Hematopoietic multipotent progenitor cell treated with erythropoietin and hydrocortisone succinate and interleukin-3 and kit ligand, for 6 days (in vitro differentiated cells): ENCODE results near the gene TPM2.

Source experiments
- DNase-seq: peaks from one replicate; pipeline ENCODE4 v3.0.0-alpha.2; 2015

The TPM2 gene

DNA sequence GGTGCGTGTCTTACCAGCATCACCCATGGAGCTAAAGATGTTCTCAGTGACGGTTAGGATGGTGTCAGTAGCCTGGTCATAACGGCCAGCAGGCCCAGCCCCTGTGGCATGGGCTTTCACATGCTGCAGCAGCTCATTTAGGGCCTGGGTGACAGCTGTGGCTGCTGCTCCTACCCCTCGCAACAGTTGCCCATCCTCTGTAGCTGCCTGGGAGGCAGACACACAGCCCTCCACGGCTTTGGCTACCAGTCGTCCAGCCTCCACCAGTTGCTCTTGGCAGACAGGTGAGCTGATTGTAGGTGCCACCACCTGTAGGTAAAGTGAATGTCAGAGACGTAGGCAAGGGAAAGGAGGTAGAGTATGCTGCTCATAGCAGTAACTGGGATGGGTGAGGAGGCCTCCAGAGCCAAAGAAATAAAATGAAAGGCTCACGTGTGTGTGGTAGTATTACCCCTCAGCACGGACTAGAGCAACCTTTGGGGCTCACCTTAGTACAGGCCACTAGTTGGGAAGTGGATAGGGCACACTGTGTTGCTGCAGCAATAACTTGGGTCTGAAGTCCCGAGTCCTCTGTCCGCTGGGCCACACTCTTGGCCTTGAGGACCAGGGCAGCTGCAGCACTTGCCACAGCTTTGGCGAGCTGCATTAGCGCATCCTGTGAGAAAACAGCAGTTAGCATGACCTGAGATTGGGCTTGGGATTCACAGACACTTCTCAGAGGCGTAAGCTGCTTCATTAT, 27.6 kb upstream of the TPM2 start:
- DNase-seq: no peak

- no peak for DNase-seq
Measured at GRCh38 chr9:35716230-35716629, 26.5 kb upstream of the TPM2 start.

DNA sequence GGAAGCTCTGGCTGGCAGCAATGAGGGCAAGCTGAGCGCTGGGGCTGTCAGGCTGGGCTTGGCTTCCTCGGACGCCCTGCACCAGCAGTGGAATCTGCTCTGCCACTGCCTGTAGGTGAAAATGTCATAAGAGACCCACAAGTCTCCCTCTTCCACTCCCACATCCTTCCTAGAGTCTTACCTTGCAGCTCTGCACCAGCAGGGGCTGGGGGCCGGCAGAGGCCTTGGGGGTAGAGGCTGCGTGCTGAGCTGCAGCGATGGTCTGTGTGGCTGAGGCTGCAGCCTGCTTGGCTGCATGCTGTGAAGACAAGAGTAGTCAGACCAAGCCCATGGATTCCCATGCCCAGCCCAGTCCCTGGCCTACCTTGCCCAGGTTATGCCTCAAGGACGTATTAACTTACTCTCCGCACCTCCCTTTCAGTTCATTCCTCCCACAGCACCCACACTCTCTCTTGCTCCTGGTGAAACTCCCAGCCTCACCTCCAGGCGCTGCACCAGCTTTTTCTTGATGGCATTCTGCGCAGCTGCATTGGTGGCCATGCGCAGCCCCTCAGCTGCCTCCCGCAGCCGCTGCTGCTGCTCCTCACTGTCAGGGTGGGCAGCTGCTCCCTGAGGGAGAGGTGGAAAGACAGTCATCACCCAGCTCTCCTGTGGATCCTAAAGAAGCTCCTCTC, 25.0 kb upstream of the TPM2 start:
- DNase-seq: no peak

- no peak for DNase-seq
Measured at GRCh38 chr9:35714123-35714522, 24.4 kb upstream of the TPM2 start.

DNA sequence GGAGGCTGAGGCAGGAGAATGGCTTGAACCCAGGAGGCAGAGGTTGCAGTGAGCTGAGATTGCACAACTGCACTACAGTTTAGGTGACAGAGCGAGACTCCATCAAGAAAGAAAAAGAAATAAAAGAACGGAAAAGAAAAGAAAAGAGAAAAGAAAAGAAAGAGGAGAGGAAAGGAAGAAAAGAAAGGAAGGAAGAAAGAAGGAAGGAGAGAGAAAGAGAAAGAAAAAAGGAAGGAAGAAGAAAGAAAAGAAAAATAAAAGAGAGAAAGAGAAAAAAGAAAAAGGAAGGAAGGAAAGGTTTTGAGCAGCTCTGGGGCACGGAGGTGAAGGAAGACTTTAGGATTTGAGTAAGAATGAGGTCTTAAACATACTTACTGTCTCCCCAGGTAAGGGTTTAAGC, 23.9 kb upstream of the TPM2 start:
- no peak for DNase-seq

GRCh38 chr9:35712762-35713400, 23.2 kb upstream of the TPM2 start:
- no peak for DNase-seq

- no peak for DNase-seq
Measured at GRCh38 chr9:35711501-35712428, 22.0 kb upstream of the TPM2 start.

DNA sequence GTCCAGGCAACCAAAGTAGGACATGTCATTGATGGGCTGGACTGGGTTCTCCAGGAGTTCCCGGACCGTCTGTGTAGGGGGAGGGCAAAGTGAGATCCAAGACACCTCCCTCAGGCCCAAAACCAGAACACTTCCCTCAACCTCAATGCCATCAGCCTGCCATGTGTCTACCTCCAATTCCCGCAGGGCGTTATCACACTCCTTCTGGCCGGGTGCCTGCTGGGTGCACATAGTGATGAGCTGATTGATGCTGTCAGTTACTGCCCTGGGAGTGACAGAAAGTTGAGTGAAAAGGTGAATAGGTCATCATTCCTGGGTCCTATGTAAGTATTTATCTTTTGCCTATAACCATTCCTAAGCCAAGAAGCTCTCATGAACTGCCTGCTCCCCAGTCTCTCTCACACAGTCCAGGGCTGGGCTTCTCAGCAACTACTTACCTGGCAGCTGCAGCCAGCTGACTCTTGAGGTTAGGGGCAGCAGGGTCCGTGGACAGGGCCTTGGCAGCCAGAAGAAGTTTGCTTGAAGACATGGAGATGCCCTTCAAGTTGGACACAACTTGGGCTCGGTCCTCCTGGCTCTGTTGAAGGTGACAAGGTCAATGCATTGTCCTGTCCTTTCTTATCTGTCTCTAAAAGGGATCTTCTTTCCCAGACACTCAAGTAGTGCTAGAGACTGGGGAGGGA, 21.2 kb upstream of the TPM2 start:
- no peak for DNase-seq

DNA sequence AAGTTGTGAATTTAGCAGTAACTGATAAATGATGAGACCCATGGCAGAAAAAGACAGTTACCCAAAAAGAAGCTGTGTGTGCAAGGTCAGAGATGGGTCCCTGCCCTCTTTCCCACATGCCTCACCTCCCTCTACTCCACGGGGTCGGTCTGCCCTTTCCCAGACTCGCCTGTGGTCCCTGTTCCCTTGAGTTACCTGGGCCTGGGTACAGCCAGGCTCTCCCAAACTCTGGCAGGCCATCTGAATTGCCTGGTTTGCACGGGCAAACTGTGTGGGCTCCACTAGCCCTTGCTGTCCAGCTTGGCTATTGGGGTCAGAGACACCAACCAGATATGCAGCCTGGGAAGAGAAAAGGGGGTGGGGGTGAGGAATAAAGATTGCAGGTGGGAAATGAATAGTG, 18.4 kb upstream of the TPM2 start:
- DNase-seq: no peak

DNA sequence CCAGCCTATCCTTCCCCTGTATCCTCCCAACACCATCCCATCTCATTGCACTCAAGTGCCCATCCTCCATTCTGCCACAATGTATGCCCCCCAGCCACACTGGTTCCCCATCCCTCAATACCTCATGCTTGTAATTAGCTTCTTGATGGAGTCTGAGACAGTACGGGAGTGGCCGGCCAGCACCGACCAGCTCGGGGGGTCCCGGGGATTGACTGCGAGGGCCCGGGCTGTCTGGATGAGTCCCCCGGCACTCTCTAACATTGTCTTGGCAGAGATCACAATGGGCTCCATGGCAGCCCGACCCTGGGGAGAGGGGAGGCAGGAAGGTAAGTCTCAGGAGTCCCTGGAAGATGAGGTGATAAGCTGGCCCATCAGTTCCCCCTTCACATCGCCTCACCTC, 17.2 kb upstream of the TPM2 start:
- DNase-seq: no peak

GRCh38 chr9:35705836-35706430, 16.2 kb upstream of the TPM2 start:
- no peak for DNase-seq

- DNase-seq: no peak
Measured at GRCh38 chr9:35705372-35705771, 15.6 kb upstream of the TPM2 start.

- no peak for DNase-seq
Measured at GRCh38 chr9:35703906-35704672, 14.4 kb upstream of the TPM2 start.

GRCh38 chr9:35702696-35703095, 13.0 kb upstream of the TPM2 start:
- no peak for DNase-seq

DNA sequence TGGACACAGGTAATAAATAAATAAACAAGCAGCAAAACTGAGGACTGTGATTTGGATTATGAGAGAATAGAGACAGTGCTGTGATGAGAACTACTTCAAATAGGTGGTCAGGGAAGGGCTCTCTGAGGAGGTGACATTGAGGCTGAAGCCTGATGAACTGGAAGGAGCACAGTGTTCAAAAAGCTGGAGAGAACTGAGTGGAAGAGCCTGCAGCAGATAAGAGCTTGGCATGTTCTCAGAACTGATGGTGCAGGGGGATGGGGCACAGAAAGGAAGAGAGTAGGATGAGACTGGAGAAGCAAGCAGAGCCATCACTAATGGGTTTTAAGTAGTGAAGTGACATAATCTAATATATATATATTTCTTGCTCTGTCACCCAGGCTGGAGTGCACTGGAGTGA, 11.2 kb upstream of the TPM2 start:
- no peak for DNase-seq

- no peak for DNase-seq
Measured at GRCh38 chr9:35700031-35700430, 10.3 kb upstream of the TPM2 start.

GRCh38 chr9:35698231-35698630, 8.5 kb upstream of the TPM2 start:
- DNase-seq: no peak

- no peak for DNase-seq
Measured at GRCh38 chr9:35697486-35697885, 7.8 kb upstream of the TPM2 start.

DNA sequence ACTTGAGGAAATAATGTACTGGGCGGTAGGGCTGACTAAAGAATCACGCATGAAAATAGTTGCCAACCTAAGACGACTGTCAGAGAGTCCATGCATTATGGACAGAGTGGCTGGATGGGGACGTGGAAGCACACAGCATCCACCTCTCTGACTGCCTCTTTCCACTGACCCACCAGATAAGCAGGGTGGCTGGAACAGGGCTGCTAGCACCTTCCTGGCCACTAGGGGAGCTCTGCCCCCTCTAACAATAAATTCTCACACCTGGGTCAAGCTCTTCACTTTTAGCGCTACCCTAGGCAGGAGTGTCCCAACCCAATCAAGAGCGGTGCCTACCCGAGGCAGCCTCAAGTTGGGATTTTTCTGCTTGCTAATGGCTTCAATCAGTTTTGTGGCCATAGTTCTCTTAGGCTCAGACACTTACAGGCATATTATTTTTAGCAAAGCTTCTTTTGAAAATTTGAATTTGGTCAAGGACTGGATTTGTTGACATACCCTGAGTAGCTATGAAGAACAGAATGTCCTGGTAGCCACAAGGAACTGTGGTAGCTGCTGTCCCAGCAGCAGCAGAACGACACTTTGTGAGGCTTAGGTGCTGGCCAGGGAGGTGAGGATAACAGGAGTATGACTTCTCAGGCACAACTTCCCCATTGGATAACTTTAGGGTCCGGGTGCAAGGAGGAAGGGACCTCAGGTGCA, 6.9 kb upstream of the TPM2 start:
- DNase-seq: peak; percentile 81

- no peak for DNase-seq
Measured at GRCh38 chr9:35695943-35696401, 6.2 kb upstream of the TPM2 start.
